SK-N-SH (cell line): ENCODE measurements around the gene OXTR. TPM values are rescaled to one million over a fixed set of nuclear protein-coding genes. Genes with fewer than 3 reads are reported as not detected.

Experiments used
- CTCF ChIA-PET: fragments of 300-600, 350-600 bp; formaldehyde crosslinking; extraction: SDS; loops from one replicate; lab custom pipeline; 2021; lab: Yijun Ruan, JAX
- POLR2A ChIA-PET: fragments of 350-600 bp; sonication (Branson Sonifier 250); formaldehyde crosslinking; extraction: SDS; loops from one replicate; lab custom pipeline; 2020; ENCODE audit warnings: antibody characterized with exemption, inconsistent platforms; lab: Yijun Ruan, JAX
- DNase-seq: peaks from one replicate; pipeline ENCODE4 v3.0.0; 2012
- H2AFZ ChIP-seq: fragments of 200-600 bp; sonication (generic); 2 replicates; pipeline ENCODE4 v1.8.1; 2016; ENCODE audit warnings: antibody characterized with exemption, mild to moderate bottlenecking, low read depth
- H3F3A ChIP-seq: fragments of 200-600 bp; sonication (generic); replicated peaks from 2 replicates; pipeline ENCODE3; 2016; ENCODE audit warnings: antibody characterized with exemption, mild to moderate bottlenecking; ENCODE audit not compliant: insufficient read depth
- H3K27ac ChIP-seq, 2 experiments: fragments of 200-500 bp in 1 of 2; fragments of 200-600 bp in 1 of 2; sonication (Bioruptor generic) in 1 of 2; sonication (generic), shearing (Covaris generic) in 1 of 2; 2 replicates each; pipeline versions ENCODE4 v1.5.1 to v1.6.1; 2014 to 2016; ENCODE audit warnings: low read depth in 2 of 2, inconsistent platforms in 1 of 2, low read length in 1 of 2, mild to moderate bottlenecking in 1 of 2, mixed read lengths in 1 of 2
- H3K27me3 ChIP-seq: fragments of 200-600 bp; sonication (generic), shearing (Covaris generic); 2 replicates; pipeline ENCODE4 v1.6.1; 2016; ENCODE audit warnings: mixed run types; ENCODE audit not compliant: insufficient read depth
- H3K36me3 ChIP-seq, 2 experiments: fragments of 200-500 bp in 1 of 2; fragments of 200-600 bp in 1 of 2; sonication (Bioruptor generic) in 1 of 2; sonication (generic) in 1 of 2; replicated peaks in 1 of 2; 2 replicates each; pipeline versions ENCODE3 to v1.5.1; 2014 to 2016; ENCODE audit warnings: low read length in 1 of 2, mild to moderate bottlenecking in 1 of 2; ENCODE audit not compliant: insufficient read depth in 2 of 2, control insufficient read depth in 1 of 2
- H3K4me1 ChIP-seq, 2 experiments: fragments of 200-500 bp in 1 of 2; fragments of 200-600 bp in 1 of 2; sonication (Bioruptor generic) in 1 of 2; sonication (generic), shearing (Covaris generic) in 1 of 2; 2 replicates each; pipeline versions ENCODE4 v1.5.1 to v1.6.1; 2014 to 2016; ENCODE audit warnings: low read depth in 1 of 2, low read length in 1 of 2, mixed run types in 1 of 2; ENCODE audit not compliant: insufficient read depth in 2 of 2, control insufficient read depth in 1 of 2
- H3K4me2 ChIP-seq: fragments of 200-600 bp; sonication (generic), shearing (Covaris generic); 2 replicates; pipeline ENCODE4 v1.6.1; 2017; ENCODE audit warnings: mixed run types
- H3K4me3 ChIP-seq, 2 experiments: fragments of 200-500 bp in 1 of 2; fragments of 200-600 bp in 1 of 2; sonication (Bioruptor generic) in 1 of 2; sonication (generic), shearing (Covaris generic) in 1 of 2; 2 replicates each; pipeline versions ENCODE4 v1.5.1 to v1.8.1; 2014 to 2016; ENCODE audit warnings: low read depth in 2 of 2, inconsistent platforms in 1 of 2, low read length in 1 of 2, mild to moderate bottlenecking in 1 of 2, mixed read lengths in 1 of 2, moderate library complexity in 1 of 2
- H3K79me2 ChIP-seq: fragments of 200-600 bp; sonication (generic); 2 replicates; pipeline ENCODE4 v1.8.1; 2017; ENCODE audit warnings: mild to moderate bottlenecking; ENCODE audit not compliant: insufficient read depth
- H3K9ac ChIP-seq: fragments of 200-600 bp; sonication (generic); 2 replicates; pipeline ENCODE4 v1.6.1; 2017; ENCODE audit warnings: mixed run types
- H3K9me2 ChIP-seq: fragments of 200-600 bp; sonication (generic); 2 replicates; pipeline ENCODE4 v1.6.1; 2017; ENCODE audit warnings: mixed run types
- H3K9me3 ChIP-seq: fragments of 200-600 bp; sonication (generic); 2 replicates; pipeline ENCODE4 v1.6.1; 2017; ENCODE audit warnings: mixed run types, mild to moderate bottlenecking, moderate library complexity
- H4K20me1 ChIP-seq: fragments of 200-600 bp; sonication (generic); 2 replicates; pipeline ENCODE4 v1.6.1; 2017; ENCODE audit warnings: mild to moderate bottlenecking, mixed run types; ENCODE audit not compliant: insufficient read depth
- CTCF ChIP-seq: fragments of 200-600 bp; sonication (generic); IDR thresholded peaks from 2 replicates; pipeline ENCODE4 v1.6.1; 2017; ENCODE audit warnings: antibody characterized with exemption, mild to moderate bottlenecking, moderate library complexity
- ELF1 ChIP-seq: IDR thresholded peaks from 2 replicates; pipeline ENCODE4 v1.4.0; 2012
- EP300 ChIP-seq, 2 experiments: IDR thresholded peaks; 2 replicates each; pipeline versions ENCODE4 v1.4.0 to v1.6.1; 2012; ENCODE audit warnings: borderline replicate concordance in 1 of 2, low read depth in 1 of 2, low read length in 1 of 2
- FOSL2 ChIP-seq: IDR thresholded peaks from 2 replicates; pipeline ENCODE4 v1.4.0; 2012; ENCODE audit warnings: low read depth, mild to moderate bottlenecking, moderate library complexity, borderline replicate concordance
- FOXM1 ChIP-seq: IDR thresholded peaks from 2 replicates; pipeline ENCODE4 v1.4.0; 2012; ENCODE audit warnings: low read depth, mild to moderate bottlenecking
- GABPA ChIP-seq: IDR thresholded peaks from 2 replicates; pipeline ENCODE4 v1.4.0; 2012; ENCODE audit warnings: low read depth, mild to moderate bottlenecking
- MAX ChIP-seq: IDR thresholded peaks from 2 replicates; pipeline ENCODE4 v1.4.0; 2012; ENCODE audit warnings: low read depth
- NFIC ChIP-seq: IDR thresholded peaks from 2 replicates; pipeline ENCODE4 v1.4.0; 2012; ENCODE audit warnings: borderline replicate concordance
- NRF1 ChIP-seq: IDR thresholded peaks from 2 replicates; pipeline ENCODE4 v1.6.1; 2012; ENCODE audit warnings: low read depth, mild to moderate bottlenecking, low read length
- SIN3A ChIP-seq: IDR thresholded peaks from 2 replicates; pipeline ENCODE4 v1.6.1; 2012; ENCODE audit warnings: low read depth, mild to moderate bottlenecking, low read length, moderate library complexity, borderline replicate concordance
- SMC3 ChIP-seq: IDR thresholded peaks from 2 replicates; pipeline ENCODE4 v1.6.1; 2012; ENCODE audit warnings: low read depth, low read length, improper control_type of control experiment
- TAF1 ChIP-seq: IDR thresholded peaks from 2 replicates; pipeline ENCODE4 v1.6.1; 2012; ENCODE audit warnings: low read depth, mild to moderate bottlenecking, low read length, moderate library complexity, borderline replicate concordance
- USF1 ChIP-seq: IDR thresholded peaks from 2 replicates; pipeline ENCODE4 v1.4.0; 2012; ENCODE audit warnings: low read depth, borderline replicate concordance
- USF2 ChIP-seq: fragments of 150-350 bp; IDR thresholded peaks from 2 replicates; pipeline ENCODE4 v1.6.1; 2017; ENCODE audit warnings: antibody characterized with exemption, low read length, low read depth, borderline replicate concordance
- YY1 ChIP-seq: IDR thresholded peaks from 2 replicates; pipeline ENCODE4 v1.4.0; 2012; ENCODE audit warnings: low read depth, mild to moderate bottlenecking
- ZBTB33 ChIP-seq: IDR thresholded peaks from 2 replicates; pipeline ENCODE4 v1.4.0; 2012; ENCODE audit warnings: low read depth, borderline replicate concordance
- WGBS: methylation state at CpG from one replicate; pipeline ENCODE4 v1.1.6; 2017; ENCODE audit warnings: low lambda C conversion rate; 5-methylcytosine and 5-hydroxymethylcytosine counted together
- polyA plus RNA-seq, 3 experiments: library from polyadenylated mRNA; depleted of rRNA; stranded (reverse); fragments of >200 nt; gene quantifications; 2 replicates each; pipeline ENCODE4 v1.2.3, GENCODE V29; 2012

The OXTR gene
- polyA plus RNA-seq, 1 of the 3 experiments (the other 2 are of a cell fraction): 1.8 TPM

GRCh38 chr3:8724108-8724752 is 45.2 kb downstream of the OXTR start:
- no peak overlapping the region for H3K4me3 ChIP-seq
- H3K9ac ChIP-seq: no peak overlapping the region
- no peaks in the 10 kb centered on the region for H4K20me1 ChIP-seq
- no peak overlapping the region for H2AFZ ChIP-seq
- no peaks in the 10 kb centered on the region for H3K9me3 ChIP-seq
- ChIA-PET CTCF (interaction anchor here (0.6 to 2.3 kb wide), 3 partner anchors 45 to 480 kb away, joined by 4 to 10 read pairs (median 4); partner anchors contain the start of gene OXTR), POLR2A (no interaction called here)
- TF ChIP-seq FOXM1 (no peak), EP300 (IDR thresholded peaks at IDR 0.05; ENCODE audit: borderline replicate concordance in 1 of 2, low read depth in 1 of 2, low read length in 1 of 2) (no peak), SIN3A (no peak)
- no peak for DNase-seq
- H3K27ac ChIP-seq: no peak overlapping the region
- 79% methylated on average over 3 of the region's 3 CpGs for WGBS
- H3K4me1 ChIP-seq: no peaks in the 10 kb centered on the region; a peak in 1 of 4 replicates
- H3K4me2 ChIP-seq: no peak overlapping the region
- no peaks in the 10 kb centered on the region for H3K27me3 ChIP-seq
- H3K9me2 ChIP-seq: no peaks in the 10 kb centered on the region
- H3F3A ChIP-seq: no peaks in the 10 kb centered on the region
- H3K36me3 ChIP-seq: no peaks in the 10 kb centered on the region
- no peaks in the 10 kb centered on the region for H3K79me2 ChIP-seq

GRCh38 chr3:8723612-8724011 is 45.8 kb downstream of the OXTR start:
- no peaks in the 10 kb centered on the region for H4K20me1 ChIP-seq
- H3F3A ChIP-seq: no peaks in the 10 kb centered on the region
- H3K4me3 ChIP-seq: no peak overlapping the region
- no peak overlapping the region for H3K9ac ChIP-seq
- no peaks in the 10 kb centered on the region for H3K9me2 ChIP-seq
- 70% methylated on average over 3 of the region's 3 CpGs for WGBS
- H3K4me1 ChIP-seq: no peaks in the 10 kb centered on the region; a peak in 1 of 4 replicates
- H3K79me2 ChIP-seq: no peaks in the 10 kb centered on the region
- H3K27me3 ChIP-seq: no peaks in the 10 kb centered on the region
- H3K27ac ChIP-seq: no peak overlapping the region
- no peak overlapping the region for H2AFZ ChIP-seq
- POLR2A ChIA-PET: no interaction called here
- H3K9me3 ChIP-seq: no peaks in the 10 kb centered on the region
- CTCF ChIA-PET: interaction anchor here (1.4 to 2.3 kb wide), 2 partner anchors 21 to 46 kb away, joined by 3 to 10 read pairs; partner anchors contain the start of gene OXTR
- no peaks in the 10 kb centered on the region for H3K36me3 ChIP-seq
- TF ChIP-seq YY1 (no peak), CTCF (no peak), NFIC (no peak), FOSL2 (no peak), ZBTB33 (no peak), USF1 (no peak), ELF1 (no peak), SMC3 (no peak), NRF1 (no peak), TAF1 (no peak), USF2 (no peak), GABPA (no peak), MAX (no peak)
- no peak overlapping the region for H3K4me2 ChIP-seq
- DNase-seq: no peak
